NCI-H82 (cell line): ENCODE results near the gene GRIA4.

Experiments
- DNase-seq: peaks from one replicate; lab custom pipeline; 2025; lab: John Stamatoyannopoulos, UW

The GRIA4 gene

GRCh38 chr11:105639527-105639926 is 29.7 kb downstream of the GRIA4 start:
- DNase-seq, result no peak

GRCh38 chr11:105641433-105641832 is 31.6 kb downstream of the GRIA4 start:
- DNase-seq, result no peak

GRCh38 chr11:105642870-105643269 is 33.0 kb downstream of the GRIA4 start:
- no peak for DNase-seq

GRCh38 chr11:105644839-105645573 is 35.1 kb downstream of the GRIA4 start:
- no peak for DNase-seq

- DNase-seq, result no peak
Measured at GRCh38 chr11:105647780-105648179, 37.9 kb downstream of the GRIA4 start.

GRCh38 chr11:105648762-105649161 is 38.9 kb downstream of the GRIA4 start:
- DNase-seq, result no peak

- no peak for DNase-seq
Measured at GRCh38 chr11:105665281-105665680, 55.4 kb downstream of the GRIA4 start.

- no peak for DNase-seq
Measured at GRCh38 chr11:105667441-105667840, 57.6 kb downstream of the GRIA4 start.

- no peak for DNase-seq
Measured at GRCh38 chr11:105670811-105671210, 60.9 kb downstream of the GRIA4 start.

GRCh38 chr11:105673089-105673488 is 63.2 kb downstream of the GRIA4 start:
- DNase-seq, result no peak

GRCh38 chr11:105689631-105690030 is 79.8 kb downstream of the GRIA4 start:
- no peak for DNase-seq

GRCh38 chr11:105690467-105690866 is 80.6 kb downstream of the GRIA4 start:
- no peak for DNase-seq

GRCh38 chr11:105693075-105693759 is 83.3 kb downstream of the GRIA4 start:
- no peak for DNase-seq

- no peak for DNase-seq
Measured at GRCh38 chr11:105696000-105696399, 86.1 kb downstream of the GRIA4 start.

- DNase-seq, result no peak
Measured at GRCh38 chr11:105697291-105697690, 87.4 kb downstream of the GRIA4 start.

- DNase-seq, result no peak
Measured at GRCh38 chr11:105699203-105699602, 89.3 kb downstream of the GRIA4 start.

GRCh38 chr11:105700271-105700670 is 90.4 kb downstream of the GRIA4 start:
- DNase-seq, result no peak

- DNase-seq, result no peak
Measured at GRCh38 chr11:105701098-105701497, 91.2 kb downstream of the GRIA4 start.

- DNase-seq, result no peak
Measured at GRCh38 chr11:105705786-105706530, 96.1 kb downstream of the GRIA4 start.

- DNase-seq, result no peak
Measured at GRCh38 chr11:105713106-105713505, 103.2 kb downstream of the GRIA4 start.

GRCh38 chr11:105713696-105714095 is 103.8 kb downstream of the GRIA4 start:
- no peak for DNase-seq

GRCh38 chr11:105718641-105719040 is 108.8 kb downstream of the GRIA4 start:
- DNase-seq, result no peak
